Measurements from ENCODE around the gene SLC27A5. TPM values are rescaled to one million over a fixed set of nuclear protein-coding genes. Genes with fewer than 3 reads are reported as not detected.

SLC27A5 gene
- total and polyA plus RNA-seq, 2 of the 4 experiments (the other 2 are of a cell fraction): 7.7 to 11.2 TPM

DNA sequence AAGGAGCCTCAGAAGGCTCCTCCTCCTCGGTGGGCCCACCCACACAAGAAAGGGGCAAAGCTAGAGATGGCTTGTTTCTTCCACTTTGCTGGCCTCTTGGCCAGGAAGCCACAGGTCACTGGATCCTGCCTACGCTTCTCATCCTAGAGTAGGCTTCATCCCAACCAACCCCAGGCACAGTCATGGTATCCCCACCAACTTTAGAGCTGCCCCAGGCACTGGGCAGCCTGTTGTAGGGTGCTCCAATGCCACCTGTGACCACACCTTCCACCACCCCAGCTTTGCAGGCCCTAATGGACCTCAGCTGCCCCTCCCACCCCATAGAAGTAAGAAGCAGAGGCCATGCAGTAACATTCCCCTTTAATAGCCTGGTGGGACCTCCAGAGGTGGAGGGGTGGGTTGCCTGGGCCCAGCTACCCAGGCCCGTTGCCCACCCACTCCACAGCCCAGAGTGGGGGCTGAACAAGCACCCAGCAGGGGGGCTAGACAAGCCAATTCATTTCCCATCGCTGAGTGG, 43.6 kb upstream of the SLC27A5 start:
- Histone ChIP-seq H3K4me1 (ENCODE audit: control insufficient read depth, insufficient read depth, low read length) (peaks cover 22% of the 10 kb centered on the region), H3K9me3 (ENCODE audit: control insufficient read depth, insufficient read depth, low read length) (no peaks in the 10 kb centered on the region), H3K18ac (ENCODE audit: low read depth, low read length) (peak overlapping the region; percentile 30; the same call in 1 of the 2 replicates), H2BK15ac (ENCODE audit: low read depth, low read length) (no peak overlapping the region), H3K14ac (replicated peaks; ENCODE audit: low read depth, low read length) (peak overlapping the region; percentile 94), H3K79me1 (ENCODE audit: low read depth in 1 of 2, low read length in 2 of 2) (peaks cover 27 to 66% of the 10 kb centered on the region in 2 experiments), H3K36me3 (ENCODE audit: control insufficient read depth, insufficient read depth, low read length) (peaks cover 35% of the 10 kb centered on the region), H3K27me3 (ENCODE audit: control insufficient read depth, insufficient read depth, low read length) (no peaks in the 10 kb centered on the region), H3K27ac (ENCODE audit: insufficient read depth, low read length) (peak overlapping the region; percentile 82), H2AK5ac (ENCODE audit: low read depth, low read length) (peak overlapping the region; percentile 94), H2AK9ac (replicated peaks; ENCODE audit: low read depth, low read length, poor library complexity) (peak overlapping the region; percentile 100), H4K20me1 (ENCODE audit: insufficient read depth, low read length) (peaks cover 28% of the 10 kb centered on the region), H4K91ac (ENCODE audit: insufficient read depth, low read depth, low read length) (peak overlapping the region; percentile 69), H3K56ac (ENCODE audit: extremely low read depth, insufficient read depth, low read length) (peak overlapping the region; percentile 40; the same call in 1 of the 2 replicates), H2BK120ac (ENCODE audit: low read depth, low read length) (no peak overlapping the region), H3K23ac (ENCODE audit: low read depth, low read length) (peak overlapping the region; percentile 46; the same call in 1 of the 2 replicates), H3K4me2 (ENCODE audit: low read depth, low read length) (peak overlapping the region; percentile 80), H3K4ac (ENCODE audit: low read depth, low read length) (peak overlapping the region; percentile 93), H2BK20ac (ENCODE audit: low read depth, low read length) (no peak overlapping the region), H3K4me3 (ENCODE audit: insufficient read depth, low read depth, low read length) (peak overlapping the region; percentile 40), H4K8ac (ENCODE audit: low read depth in 2 of 2, low read length in 2 of 2) (peak overlapping the region; percentile 97 to 99), H2AFZ (replicated peaks; ENCODE audit: low read length, poor library complexity) (peak overlapping the region; percentile 96), H3K9ac (ENCODE audit: low read depth, low read length) (peak overlapping the region; percentile 59), H4K5ac (ENCODE audit: low read depth, low read length) (peak overlapping the region; percentile 80), H2BK5ac (ENCODE audit: low read depth, low read length, poor library complexity, severe bottlenecking) (peak overlapping the region; percentile 81), H3K9me1 (ENCODE audit: insufficient read depth, low read length) (peaks cover 25% of the 10 kb centered on the region)
- dilution Hi-C loops (cut with HindIII; ENCODE audit: low sequenced_read_pairs, unreplicated experiment) (no loop called here), in situ Hi-C loops (cut with MboI; ENCODE audit: low sequenced_read_pairs) (no loop called here), intact Hi-C loops (cut with micrococcal nuclease) (no loop called here)
- POLR2A ChIA-PET (ENCODE audit: unreplicated experiment): no interaction called here
- TF ChIP-seq, protein P1, sequence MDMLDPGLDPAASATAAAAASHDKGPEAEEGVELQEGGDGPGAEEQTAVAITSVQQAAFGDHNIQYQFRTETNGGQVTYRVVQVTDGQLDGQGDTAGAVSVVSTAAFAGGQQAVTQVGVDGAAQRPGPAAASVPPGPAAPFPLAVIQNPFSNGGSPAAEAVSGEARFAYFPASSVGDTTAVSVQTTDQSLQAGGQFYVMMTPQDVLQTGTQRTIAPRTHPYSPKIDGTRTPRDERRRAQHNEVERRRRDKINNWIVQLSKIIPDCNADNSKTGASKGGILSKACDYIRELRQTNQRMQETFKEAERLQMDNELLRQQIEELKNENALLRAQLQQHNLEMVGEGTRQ (IDR thresholded peaks at IDR 0.05; ENCODE audit: low read depth, low read length): no peak
- TF ChIP-seq, protein P2, sequence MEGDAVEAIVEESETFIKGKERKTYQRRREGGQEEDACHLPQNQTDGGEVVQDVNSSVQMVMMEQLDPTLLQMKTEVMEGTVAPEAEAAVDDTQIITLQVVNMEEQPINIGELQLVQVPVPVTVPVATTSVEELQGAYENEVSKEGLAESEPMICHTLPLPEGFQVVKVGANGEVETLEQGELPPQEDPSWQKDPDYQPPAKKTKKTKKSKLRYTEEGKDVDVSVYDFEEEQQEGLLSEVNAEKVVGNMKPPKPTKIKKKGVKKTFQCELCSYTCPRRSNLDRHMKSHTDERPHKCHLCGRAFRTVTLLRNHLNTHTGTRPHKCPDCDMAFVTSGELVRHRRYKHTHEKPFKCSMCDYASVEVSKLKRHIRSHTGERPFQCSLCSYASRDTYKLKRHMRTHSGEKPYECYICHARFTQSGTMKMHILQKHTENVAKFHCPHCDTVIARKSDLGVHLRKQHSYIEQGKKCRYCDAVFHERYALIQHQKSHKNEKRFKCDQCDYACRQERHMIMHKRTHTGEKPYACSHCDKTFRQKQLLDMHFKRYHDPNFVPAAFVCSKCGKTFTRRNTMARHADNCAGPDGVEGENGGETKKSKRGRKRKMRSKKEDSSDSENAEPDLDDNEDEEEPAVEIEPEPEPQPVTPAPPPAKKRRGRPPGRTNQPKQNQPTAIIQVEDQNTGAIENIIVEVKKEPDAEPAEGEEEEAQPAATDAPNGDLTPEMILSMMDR (conservative IDR thresholded peaks at IDR 0.05; ENCODE audit: low read depth, low read length): no peak
- no peak for TF ChIP-seq NFE2L2 (IDR thresholded peaks at IDR 0.05; ENCODE audit: low read depth, low read length)
- 22% methylated on average over 1 of the region's 4 CpGs; no CpG with 5 or more reads in 1 of the 2 experiments for WGBS, 2 experiments (ENCODE audit: extremely low coverage in 2 of 2, insufficient read length in 1 of 2)
- no peak for ATAC-seq (ENCODE audit: low read depth)
- no peak for DNase-seq
- CTCF ChIA-PET: no interaction called here
- BruUV-seq (replicated peaks): no TSS peak
